Epithelial cell of esophagus (primary cell): ENCODE results near the gene NTN3.
A peak's percentile ranks its signal among the peaks of the same experiment; 100 is the strongest.

Experiments
- DNase-seq: peaks from one replicate; pipeline ENCODE4 v3.0.0; 2010; ENCODE audit warnings: low read depth
- H3K4me3 ChIP-seq: 2 replicates; pipeline ENCODE4 v1.5.1; 2011; ENCODE audit warnings: mild to moderate bottlenecking, low read length, control low read depth
- CTCF ChIP-seq: IDR thresholded peaks from 2 replicates; pipeline ENCODE4 v1.5.1; 2011; ENCODE audit warnings: low read depth, mild to moderate bottlenecking, low read length, control low read depth, inconsistent platforms; ENCODE audit not compliant: insufficient read depth; ENCODE audit errors: missing control alignments

Gene NTN3

DNA sequence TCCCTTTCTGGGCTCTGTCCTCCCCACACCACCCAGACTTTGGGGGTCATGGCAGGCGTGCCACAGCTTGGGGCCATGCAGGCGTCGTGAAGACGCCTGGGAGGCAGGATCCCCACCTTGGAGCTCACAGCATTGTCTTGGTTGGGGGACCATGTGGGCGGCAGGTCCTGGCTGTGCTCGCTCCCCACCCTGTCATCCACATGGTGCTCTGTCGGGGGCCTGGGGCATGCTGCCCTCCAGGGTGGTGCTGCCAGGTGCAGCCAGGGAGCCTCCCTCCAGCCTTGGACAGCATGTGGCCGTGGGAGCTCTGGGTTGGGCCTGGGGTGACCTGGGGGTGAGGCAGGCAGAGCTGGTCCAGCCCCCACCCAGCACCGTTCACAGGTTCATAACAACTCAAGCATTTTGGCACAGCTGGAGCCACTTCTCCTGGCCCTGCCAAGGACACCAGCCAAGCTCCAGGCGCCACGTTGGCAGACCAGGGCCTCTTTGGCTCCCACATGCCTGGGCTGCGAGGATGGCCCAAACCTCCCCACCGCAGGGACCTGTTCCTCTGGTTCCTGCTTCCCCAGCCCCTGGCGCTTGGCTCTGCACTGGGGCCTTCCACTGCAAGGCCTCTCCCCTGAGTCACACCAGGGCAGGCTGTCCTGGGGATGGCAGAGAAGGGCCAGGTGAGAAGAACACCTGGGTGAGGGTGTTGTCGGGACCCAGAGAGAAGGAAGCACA lies 27.6 kb downstream of the NTN3 start:
- TF ChIP-seq CTCF, result no peak
- H3K4me3 ChIP-seq, result no peak overlapping the region
- peak; percentile 69 for DNase-seq

GRCh38 chr16:2499454-2499853 lies 28.4 kb downstream of the NTN3 start:
- no peak for TF ChIP-seq CTCF
- no peak overlapping the region for H3K4me3 ChIP-seq
- DNase-seq, result no peak

DNA sequence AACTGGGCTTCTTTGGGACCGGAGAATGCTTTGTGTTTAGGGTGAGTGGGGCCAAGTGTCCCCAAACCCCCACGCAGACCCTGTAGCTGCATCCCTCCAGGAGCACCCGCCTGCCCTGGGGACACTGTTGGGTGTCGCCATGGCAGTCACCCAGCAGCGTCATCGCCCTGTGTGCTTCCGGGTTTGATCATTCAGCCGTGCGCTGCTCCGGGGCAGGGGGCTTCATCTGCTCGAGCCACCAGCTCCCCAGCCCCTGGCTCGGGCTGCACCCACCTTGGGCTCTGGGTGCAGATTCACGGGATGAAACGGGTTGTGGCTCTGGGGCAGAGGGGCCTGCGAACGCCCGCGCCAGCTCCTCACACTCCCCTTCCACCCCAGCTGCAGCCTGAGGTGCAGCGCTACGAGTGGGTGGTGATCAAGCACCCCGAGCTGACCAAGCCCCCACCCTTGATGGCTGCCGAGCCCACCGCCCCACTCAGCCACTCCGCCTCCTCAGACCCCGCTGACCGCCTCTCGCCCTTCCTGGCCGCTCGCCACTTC lies 28.9 kb downstream of the NTN3 start:
- no peak for TF ChIP-seq CTCF
- no peak for DNase-seq

GRCh38 chr16:2500430-2500917 lies 29.4 kb downstream of the NTN3 start:
- no peak for TF ChIP-seq CTCF
- DNase-seq, result no peak
- H3K4me3 ChIP-seq, result no peak overlapping the region

More for the DNA sequence above, 28.9 kb downstream of the NTN3 start:
- no peak overlapping the region for H3K4me3 ChIP-seq

DNA sequence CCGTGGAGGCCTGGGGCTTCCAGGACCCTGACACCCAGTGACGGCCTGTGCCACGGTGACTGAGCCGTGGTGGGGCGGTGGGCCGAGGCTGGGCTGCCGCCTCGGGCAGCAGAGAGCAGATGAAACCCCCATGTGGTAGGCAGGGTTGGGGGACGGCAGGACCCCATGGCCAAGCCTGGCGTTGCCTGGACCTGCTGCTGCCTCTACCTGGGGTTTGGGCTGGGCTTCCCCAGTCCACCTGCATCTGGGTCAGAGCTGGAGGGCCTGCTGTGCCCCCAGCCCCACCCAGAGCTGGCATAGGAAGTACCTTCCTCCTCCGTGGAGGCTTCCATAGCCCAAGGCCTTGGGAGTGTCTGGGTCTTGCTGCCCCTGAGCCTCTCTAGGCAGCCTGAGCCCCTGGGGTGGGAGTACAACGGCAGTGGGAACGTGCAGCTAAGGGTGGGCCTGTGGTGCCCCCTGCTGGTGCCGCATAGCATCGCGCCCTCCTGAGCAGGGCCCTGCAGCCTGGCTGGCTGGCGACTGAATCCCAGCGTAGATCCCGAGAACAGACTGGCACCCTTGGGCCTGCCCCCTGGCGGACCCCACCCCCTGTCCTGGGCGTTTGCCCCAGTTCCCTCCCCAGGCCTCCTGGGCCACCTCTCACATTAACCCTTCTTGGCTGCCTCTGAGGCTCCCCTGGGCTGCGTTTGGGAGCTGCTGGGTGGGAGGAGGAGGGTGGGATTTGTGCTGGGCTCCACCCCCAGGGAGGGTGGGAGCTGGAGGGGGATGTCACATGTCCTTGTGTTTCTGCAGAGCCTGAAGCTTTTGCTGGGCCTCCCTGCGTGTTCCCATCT lies 30.0 kb downstream of the NTN3 start:
- DNase-seq, result peak; percentile 76
- peak; percentile 90 for TF ChIP-seq CTCF
- no peak overlapping the region for H3K4me3 ChIP-seq

DNA sequence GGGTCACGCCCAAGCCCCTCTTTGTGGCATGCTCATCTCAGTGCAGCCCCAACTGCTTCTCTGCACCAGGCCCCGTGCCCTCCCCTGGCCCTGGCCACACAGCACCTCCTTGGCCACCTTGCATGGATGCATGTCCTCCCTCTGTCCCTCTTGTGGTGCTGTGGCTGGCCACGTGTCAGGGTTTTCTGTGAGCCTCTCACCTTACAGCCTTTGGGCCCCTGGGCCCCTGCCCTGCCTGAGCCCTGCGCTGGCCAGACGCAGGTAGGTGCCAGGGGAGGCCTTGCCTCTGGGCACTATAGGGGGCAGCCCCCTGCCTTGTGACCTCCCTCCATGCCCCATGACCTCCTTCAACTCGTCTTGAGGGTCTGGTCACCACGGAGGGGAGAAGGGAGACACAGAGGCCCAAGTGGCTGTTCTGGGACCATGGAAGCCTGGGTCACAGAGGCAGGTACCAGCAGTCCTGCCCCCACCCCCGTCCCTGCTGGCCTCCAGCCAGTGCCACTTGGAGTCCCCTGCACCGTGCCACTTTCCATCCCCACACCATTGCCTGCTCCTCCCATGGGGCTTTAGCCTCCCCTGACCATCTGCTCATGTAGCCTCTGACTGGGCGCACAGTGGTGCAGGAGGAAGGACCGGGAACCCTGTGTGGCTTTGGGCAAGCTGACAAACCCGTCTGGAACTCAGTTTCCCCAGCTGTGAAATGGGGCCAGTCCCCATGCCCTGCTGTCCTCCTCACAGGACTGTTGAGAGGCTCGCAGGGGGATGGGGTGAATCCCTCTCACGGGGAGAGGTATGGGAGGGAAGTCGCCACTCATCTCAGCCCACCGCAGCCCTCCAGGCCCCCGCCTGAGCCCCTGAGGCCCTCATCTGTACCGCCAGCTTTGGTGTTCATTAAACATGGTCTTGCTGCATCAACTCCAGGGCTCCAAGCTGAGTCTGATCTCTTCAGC lies 31.1 kb downstream of the NTN3 start:
- H3K4me3 ChIP-seq, result no peak overlapping the region
- no peak for TF ChIP-seq CTCF
- DNase-seq, result no peak
